ENCODE measurements around the gene ABCB9. TPM values are rescaled to one million over a fixed set of nuclear protein-coding genes. Genes with fewer than 3 reads are reported as not detected.

Gene ABCB9
- total RNA-seq, 4 donors from 2014 or later, result 1.5 to 9.2 (median 1.7) TPM

GRCh38 chr12:122889761-122890520 lies 76.3 kb downstream of the ABCB9 start:
- TF ChIP-seq CTCF (IDR thresholded peaks at IDR 0.05; ENCODE audit: low read depth), result no peak

GRCh38 chr12:122888232-122888752 lies 78.0 kb downstream of the ABCB9 start:
- no peak for TF ChIP-seq CTCF (IDR thresholded peaks at IDR 0.05; ENCODE audit: low read depth)

- TF ChIP-seq CTCF (IDR thresholded peaks at IDR 0.05; ENCODE audit: low read depth), result no peak
These were observed 78.4 kb downstream of the ABCB9 start for GRCh38 chr12:122887819-122888212.

GRCh38 chr12:122886851-122887818 lies 79.1 kb downstream of the ABCB9 start:
- TF ChIP-seq CTCF (IDR thresholded peaks at IDR 0.05; ENCODE audit: low read depth), result no peak

- TF ChIP-seq CTCF (IDR thresholded peaks at IDR 0.05; ENCODE audit: low read depth), result no peak
These were observed 80.1 kb downstream of the ABCB9 start for GRCh38 chr12:122886161-122886560.

- TF ChIP-seq CTCF (IDR thresholded peaks at IDR 0.05; ENCODE audit: low read depth), result no peak
These were observed 81.4 kb downstream of the ABCB9 start for GRCh38 chr12:122884860-122885259.

Measured in subcutaneous adipose tissue (tissue), 4 donors.